Stimulated activated CD8-positive, alpha-beta memory T cell treated with anti-CD3 and anti-CD28 coated beads, Interleukin-15, amount 100 ng/mL, for 48 hours (primary cell): Measurements from ENCODE around the gene LEPROT.
"Not testable (repeated sequence)": the region's sequence is repeated elsewhere in the genome, so short reads cannot be mapped to it uniquely, and the experiment has no call there.

Experiments
- DNase-seq, 2 donors: peaks; one replicate each; pipeline ENCODE4 v3.0.0-alpha.2; 2020; ENCODE audit warnings: low read depth in 2 of 2

Gene LEPROT

DNA sequence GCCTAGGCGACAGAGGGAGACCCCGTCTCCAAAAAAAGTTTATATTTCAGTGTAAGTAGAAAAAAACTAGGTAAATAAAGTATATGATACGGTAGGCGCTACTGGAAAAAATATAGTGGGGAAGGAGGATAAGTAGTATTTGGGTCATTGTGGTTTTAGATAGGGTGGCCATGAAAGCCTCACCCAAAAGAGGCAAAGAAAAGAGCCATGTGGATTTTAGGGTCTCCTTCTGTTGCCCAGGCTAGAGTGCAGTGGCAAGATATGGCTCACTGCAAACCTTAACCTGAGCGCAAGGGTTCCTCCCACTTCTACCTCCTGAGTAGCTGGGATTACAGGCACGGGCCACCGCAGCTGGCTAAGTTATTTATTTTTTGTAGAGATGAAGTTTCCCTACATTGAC is 17.1 kb downstream of the LEPROT start:
- no peak for DNase-seq

DNA sequence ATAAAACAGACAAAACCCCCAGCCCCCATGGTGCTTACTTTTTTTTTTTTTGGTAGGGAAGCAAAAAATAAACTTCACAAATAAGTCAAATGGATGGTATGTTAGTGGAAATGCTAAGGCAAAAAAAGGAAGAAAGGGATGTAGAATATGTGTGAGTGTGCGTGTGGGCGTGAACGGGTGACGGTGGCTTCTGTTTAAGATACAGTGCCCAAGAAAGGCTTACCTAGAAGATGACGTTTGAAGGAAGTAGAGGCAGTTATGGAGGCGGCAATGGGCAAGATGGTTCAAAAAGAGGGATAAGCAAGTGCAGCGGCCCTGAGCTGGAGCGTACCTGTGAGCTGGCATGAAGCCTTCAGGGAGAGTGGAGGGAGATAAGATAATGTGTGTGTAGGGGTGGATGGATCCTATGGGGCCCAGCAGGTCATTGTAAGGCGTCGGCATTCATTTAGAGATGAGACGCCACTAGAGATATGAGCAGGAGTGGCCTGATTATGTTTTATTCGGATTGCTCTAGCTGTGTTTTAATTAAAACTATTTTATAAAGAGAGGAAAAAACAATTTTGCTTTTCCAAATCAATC is 19.9 kb downstream of the LEPROT start:
- DNase-seq, result no peak

DNA sequence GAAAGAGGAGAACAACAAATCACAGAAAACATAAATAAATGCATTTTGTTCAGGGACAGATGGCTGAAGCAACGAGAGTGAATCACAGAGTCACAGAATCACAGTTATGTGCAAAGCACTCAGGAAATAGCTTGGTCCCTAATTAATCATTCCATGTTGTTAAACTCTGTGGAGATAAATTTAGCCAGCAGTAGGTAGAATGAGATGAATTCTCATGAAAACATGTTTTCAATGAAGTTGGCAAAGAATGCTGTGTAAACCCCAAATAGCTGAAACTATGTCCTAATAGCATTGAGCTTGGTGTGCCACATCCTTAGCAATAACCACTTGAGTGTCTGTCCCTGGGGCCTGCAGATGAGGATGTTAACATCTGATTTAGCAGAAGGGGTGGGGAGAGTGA is 20.4 kb downstream of the LEPROT start:
- DNase-seq, result no peak

DNA sequence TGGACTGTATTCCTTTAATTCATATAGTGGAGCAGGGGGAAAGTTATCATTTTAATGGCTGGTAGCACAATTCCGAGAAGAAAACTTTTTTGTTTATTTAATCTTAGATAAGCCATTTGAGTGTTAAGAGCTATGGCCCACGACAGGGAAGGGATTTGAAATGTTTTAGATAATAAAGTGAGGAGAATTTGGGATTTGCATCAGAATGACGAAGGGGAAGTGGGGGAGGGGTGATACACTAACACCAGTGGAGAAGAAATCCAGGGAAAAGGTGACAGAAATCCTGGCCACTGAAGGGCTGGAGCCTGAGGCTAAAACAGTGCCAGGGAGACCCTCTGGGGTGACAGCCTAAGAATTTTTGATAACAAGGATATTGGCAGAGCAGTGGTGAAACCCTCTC is 21.0 kb downstream of the LEPROT start:
- no peak for DNase-seq

DNA sequence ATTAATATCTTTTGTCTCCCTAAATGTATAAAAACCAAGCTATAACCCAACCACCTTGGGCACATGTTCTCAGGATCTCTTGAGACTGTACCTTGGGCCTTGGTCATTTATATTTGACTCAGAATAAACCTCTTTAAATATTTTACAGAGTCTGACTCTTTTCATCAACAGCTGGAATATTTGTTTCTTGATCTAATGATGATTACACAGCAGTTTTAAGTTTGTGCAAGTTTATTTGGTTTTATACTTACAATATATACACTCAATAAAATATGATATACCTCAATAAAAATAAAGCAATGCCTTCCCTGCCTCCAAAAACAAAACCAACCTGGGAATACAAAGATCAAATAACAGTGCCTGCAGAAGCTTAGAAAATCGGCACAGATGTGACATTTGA is 22.0 kb downstream of the LEPROT start:
- no peak for DNase-seq

DNA sequence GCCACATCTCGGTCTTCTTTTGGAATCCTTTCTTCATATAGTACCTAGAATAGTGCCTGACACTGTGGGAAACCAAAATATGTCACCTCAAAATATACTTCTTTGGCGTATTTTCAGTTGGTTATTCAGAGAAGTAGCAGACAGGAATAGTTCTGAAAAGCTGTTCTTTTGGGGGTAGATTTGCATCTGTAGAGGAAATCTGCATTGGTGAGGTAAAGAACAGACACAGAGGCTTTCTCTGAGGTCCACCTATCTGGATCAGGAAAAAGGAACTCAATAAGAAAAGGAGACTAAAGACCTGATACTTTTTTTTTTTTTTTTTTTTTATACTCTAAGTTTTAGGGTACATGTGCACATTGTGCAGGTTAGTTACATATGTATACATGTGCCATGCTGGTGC is 23.2 kb downstream of the LEPROT start:
- no peak for DNase-seq

DNA sequence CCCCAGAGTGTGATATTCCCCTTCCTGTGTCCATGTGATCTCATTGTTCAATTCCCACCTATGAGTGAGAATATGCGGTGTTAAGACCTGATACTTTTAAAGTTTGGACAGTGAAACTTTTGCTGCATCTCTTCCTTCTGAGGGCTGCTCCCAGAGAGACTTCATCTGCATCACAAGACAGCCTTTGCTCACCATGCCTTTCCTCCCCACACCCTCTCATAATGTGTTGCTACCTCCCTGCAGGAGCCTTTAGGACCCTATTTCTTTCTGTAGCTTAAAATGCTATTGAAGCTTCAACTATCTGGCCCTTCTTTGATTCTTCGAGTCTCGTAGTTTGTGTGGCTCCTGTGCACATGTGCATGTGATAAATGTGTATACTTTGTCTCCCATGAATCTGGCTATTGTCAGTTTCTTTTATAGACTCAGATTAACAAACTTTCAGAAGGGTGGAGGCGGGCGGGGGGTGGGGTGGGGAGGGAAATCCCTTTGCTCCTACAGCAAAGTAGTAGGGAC is 23.7 kb downstream of the LEPROT start:
- DNase-seq, result no peak

DNA sequence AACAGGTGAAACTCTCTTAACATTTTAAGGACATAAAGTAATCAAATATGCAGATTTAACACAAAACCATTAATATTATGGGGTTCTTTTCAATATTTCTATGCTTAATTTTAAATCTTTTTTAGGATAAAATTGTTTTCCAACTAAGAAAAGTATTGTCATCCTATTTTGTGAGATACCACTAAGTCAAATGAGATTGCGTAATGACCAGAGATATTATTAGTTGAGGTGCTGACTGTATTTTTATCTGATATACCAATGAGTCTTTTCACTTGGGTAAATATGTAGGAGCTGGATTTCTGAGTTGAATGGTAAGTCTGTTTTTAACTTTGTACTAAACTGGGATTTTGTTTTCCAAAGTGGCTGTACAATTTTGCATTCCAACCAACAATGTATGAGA is 25.4 kb downstream of the LEPROT start:
- no peak for DNase-seq

DNA sequence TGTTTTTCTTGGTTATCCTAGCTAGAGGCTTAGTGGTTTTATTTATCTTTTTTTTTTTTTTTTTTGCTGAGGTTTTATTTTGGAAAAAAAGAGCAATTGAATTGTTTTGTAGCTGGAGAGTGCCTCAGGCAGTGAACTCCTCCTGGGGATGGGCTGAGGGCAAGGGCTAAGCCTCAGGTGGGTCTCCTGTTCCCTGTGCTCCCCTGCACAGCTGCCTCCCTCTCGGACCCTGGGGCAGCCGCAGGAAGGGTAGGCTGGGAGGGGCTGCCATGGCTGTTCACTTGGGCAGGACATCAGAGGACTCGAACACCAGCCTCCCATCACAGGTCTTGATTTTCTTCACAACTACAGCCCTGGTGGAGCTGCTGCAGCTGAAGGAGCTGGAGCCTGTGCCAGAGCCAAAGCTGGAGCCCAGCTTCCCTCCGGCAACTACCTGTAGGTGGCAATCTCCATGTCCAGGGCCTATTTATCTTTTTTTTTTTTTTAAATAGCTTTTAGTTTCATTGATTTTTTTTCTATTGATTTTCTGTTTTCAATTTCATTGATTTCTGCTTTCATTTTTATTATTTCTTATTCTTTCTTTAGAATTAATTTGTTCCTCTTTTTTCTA is 28.9 kb downstream of the LEPROT start:
- no peak for DNase-seq

DNA sequence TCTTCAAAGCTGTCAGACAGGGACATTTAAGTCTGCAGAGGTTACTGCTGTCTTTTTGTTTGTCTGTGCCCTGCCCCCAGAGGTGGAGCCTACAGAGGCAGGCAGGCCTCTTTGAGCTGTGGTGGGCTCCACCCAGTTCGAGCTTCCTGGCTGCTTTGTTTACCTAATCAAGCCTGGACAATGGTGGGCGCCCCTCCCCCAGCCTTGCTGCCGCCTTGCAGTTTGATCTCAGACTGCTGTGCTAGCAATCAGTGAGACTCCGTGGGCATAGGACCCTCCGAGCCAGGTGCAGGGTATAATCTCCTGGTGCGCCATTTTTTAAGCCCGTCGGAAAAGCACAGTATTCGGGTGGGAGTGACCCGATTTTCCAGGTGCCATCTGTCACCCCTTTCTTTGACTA is 35.2 kb downstream of the LEPROT start:
- DNase-seq, result not testable (repeated sequence)

DNA sequence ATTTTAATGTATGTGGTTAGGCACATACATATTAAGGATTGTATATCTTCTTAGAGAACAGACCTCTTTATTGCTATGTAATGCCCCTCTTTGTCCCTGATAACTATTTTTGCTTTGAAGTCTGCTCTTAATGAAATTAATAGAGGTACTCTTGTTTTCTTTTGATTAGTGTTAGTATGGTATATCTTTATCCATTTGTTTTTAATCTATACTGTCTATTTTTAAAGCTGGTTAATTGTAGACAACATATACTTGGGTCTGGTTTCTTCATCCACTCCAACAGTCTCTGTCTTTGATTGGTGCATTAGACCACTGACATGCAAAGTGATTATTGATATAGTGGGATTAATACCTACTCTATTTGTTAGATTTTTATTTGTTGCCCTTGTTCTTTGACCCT is 36.0 kb downstream of the LEPROT start:
- DNase-seq, result no peak

DNA sequence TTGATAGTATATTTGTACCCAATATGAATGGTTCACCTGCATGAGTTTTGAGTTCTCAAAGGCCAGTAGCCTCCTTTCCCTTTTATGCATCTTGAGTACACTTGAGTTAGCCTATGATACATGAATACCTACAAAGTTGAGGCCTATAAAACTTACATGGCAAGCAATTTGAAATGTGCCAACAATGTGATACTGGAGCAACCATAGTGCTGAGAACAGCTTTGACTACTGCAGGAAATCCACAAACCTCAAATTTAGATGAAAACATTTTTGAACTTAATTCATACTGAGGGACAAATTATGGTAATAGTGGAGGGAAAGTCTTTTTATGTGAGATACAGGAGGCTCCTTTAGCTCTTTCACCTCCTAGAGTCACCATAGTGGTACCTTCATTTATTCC is 37.4 kb downstream of the LEPROT start:
- no peak for DNase-seq

DNA sequence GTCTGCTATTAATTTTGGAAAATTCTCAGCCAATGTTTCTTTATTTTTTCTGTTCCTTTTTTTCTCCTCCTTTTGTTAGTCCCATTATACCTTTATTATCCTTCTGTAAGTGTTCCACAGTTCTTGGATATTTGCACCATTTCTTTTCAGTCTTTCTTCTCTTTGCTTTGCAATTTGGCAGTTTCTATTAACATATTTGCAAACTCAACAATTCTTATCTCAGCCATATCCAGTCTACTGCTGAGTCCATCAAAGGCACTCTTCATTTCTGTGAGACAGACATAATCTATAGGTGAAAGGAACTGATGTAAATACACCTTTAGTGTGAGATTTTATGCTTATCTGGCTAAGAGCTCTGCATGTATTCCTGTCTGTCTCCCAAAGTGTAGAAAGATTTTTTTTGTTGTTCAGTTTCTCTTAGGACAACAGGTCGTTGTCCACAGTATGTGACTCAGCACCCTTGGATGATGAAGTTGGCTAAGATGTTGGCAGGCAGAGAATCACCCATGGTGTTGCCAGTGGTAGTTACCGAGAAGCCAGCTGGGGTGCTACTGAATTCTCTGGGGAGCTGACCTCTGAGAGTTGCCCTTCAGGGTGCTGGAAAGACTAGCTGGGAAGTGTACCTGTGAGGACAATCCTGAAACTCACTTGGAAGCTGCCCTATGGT is 38.4 kb downstream of the LEPROT start:
- DNase-seq, result no peak

DNA sequence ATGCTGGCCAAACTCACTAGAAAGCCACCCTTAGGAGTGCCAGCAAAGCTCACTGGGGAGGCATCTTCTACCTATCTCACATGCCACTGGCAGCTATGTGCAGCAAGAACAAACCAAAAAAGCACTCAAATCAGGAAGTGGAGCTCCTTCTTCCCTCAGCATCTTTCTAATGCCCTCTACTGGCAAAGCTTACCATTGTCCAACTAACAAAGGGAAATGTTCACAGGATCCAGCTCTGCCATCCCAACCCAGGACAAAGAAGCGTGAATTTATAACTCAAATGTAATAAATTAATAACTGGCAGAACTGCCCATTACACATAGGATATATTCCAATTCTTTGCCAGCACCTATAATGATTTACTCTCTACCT is 38.9 kb downstream of the LEPROT start:
- no peak for DNase-seq

DNA sequence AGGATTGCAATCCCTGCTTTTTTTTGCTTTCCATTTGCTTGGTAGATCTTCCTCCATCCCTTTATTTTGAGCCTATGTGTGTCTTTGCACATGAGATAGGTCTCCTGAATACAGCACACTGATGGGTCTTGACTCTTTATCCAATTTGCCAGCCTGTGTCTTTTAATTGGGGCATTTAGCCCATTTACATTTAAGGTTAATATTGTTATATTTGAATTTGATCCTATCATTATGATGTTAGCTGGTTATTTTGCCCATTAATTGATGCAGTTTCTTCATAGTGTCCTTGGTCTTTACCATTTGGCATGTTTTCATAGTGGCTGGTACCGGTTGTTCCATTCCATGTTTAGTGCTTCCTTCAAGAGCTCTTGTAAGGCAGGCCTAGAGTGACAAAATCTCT is 45.4 kb downstream of the LEPROT start:
- not testable (repeated sequence) for DNase-seq

DNA sequence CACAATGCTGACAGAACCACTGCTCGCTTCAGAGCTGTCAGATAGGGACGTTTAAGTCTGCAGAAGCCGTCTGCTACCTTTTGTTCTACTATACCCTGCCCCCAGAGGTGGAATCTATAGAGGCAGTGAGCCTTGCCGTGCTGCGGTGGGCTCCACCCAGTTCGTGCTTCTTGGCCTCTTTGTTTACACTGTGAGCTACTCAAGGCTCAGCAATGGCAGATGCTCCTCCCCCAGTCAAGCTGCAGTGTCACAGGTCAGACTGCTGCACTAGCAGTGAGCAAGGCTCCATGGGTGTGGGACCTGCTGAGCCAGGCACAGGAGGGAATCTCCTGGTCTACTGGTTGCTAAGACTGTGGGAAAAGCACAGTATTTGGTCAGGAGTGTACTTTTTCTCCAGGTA is 47.1 kb downstream of the LEPROT start:
- DNase-seq, result no peak

DNA sequence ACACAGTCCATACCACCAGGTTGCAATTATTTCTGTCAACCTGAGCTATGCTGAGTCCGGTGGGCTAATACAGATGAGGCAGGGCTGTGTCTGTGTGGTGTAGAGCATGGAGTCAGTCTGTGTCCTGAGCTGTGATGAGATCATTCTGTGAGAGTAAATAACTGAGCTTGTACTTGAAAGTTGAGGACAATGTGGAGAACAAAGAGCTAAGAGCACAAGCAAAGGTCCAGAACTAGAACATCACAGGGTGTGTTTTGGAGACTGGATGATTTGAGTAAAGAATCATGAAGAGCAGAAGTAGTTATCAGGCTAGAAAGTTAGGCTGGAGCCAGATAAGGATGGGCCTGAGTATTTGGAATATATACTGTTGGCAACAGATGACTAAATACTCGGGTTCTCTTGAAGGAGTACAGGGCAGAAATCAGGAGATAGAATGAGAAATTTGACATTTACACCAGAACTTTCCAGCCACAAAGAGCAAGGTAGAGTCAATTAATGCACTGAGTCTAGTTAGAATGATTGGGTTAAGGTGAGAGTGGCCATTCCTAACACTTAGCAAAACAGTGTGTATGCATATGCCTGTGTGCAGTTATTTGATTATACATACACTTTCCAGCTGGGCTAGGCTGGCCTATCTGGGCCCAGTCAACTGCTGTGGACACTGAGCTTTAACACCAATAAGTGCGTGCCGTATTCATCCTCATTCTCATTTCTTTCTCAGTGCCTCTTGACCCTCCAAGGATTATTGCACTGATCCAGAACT is 48.8 kb downstream of the LEPROT start:
- DNase-seq, result no peak

DNA sequence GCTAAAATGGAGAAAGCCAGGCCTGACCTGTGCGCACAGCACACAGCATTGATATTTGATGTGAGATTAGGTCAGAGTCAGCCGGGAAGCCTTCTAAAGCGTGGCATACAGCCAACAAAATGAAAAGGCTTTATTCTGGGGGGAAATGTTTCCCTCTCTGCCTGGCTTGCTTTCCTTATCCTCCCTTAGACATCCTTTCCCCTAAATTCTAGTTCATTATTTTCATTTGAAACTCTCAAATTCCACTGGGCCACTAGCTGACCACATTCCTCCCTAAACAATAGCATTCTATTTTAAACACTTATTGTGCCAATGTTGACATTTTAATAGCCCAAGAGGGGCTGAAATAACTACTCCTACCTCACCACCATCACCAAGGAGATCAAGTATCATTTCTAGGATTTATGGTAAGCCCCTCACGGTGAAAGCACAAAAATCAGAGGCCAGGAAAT is 49.4 kb downstream of the LEPROT start:
- no peak for DNase-seq

DNA sequence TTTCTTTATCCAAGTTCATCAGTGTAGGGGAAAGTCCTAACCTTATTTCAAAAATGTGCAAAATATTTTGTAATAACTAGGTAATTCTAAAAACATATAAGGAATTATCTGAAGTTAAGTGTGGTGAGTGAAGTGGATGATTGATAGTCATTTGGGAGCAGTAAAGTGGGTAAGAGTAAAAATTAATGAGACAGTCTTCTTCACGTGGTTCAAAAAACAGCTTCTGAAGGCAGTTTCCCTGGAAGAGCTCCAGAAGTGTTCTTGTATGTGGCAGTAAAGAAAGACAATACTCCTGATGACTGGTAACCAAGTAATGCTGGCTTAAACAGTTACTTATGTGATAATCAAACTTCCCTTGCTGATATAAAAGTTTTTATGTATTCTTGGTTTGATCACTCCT is 50.3 kb downstream of the LEPROT start:
- DNase-seq, result no peak

DNA sequence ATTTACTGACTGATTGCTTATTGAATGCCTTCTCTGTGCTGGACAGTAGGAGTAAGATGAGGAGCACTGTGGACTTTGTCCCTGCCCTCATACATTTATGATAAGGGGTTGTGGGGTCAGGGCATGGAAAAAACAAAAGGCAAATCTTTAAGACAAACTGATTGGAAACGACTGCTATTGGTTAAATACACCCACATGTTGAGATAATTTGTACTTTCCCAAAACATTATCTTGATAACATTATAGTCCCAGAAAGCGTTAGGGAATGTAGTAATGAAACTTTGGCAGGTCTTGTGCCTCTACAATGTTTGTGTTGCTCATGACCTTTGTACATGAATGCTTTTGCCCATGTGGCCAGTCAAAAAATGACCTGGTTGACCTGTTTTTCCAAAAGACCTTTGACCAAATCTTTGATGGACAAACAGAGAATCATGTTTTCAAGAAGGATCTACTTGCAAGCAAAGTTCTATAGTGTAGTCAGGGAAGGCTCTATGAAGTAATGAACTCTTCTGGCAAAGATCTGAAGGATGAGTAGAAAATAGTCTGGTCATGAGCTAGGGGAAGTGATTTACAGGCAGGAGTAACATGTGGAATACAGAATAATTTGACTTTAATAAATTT is 50.9 kb downstream of the LEPROT start:
- no peak for DNase-seq

DNA sequence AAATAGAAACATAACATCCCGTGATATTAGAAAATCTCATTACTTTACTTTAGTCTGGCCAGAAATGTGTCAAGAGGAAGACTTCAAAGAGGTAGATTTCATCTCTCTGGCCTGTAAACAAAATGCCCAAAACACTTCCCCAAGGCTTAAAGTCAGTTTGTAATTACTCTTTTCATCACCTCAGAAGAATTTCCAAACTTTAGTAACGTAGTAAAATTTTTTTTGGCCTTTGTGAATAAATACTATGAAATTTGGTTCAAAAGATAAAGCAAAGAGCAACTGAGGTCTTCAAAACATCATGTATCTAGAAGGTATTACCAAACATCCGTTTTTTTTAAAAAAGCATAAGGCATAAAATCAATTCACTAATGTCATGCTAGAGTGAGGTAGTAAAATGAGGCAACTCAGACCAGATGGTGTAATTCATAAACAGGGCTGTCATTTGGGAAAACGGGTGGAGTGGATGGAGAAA is 51.4 kb downstream of the LEPROT start:
- no peak for DNase-seq

DNA sequence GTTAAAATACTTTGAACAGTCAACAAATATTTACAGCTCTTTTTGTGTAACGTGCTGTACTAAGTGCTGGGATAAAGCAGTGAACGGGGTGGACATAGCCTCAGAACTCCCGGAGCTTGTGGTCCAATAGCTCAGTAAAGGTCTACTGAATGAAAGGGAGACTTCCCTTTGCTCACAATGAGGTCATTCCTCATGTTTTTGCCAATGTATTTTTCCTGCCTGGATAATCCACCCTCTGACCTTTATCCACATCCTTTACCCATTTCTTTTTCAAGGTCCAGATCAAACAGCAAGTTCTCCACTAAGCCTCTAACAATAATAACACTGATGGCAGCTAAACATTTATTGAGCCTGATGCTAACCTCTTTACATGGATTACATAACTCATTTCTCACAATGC is 55.9 kb downstream of the LEPROT start:
- no peak for DNase-seq
